Measurements from ENCODE around the gene NCOA3. TPM values are rescaled to one million over a fixed set of nuclear protein-coding genes. Genes with fewer than 3 reads are reported as not detected.

The NCOA3 gene
- polyA plus RNA-seq, 3 donors = 13.5 to 21.8 (median 21.3) TPM

GRCh38 chr20:47568019-47568418 is 66.3 kb downstream of the NCOA3 start:
- Mint-ChIP-seq H3K27ac (peak overlapping the region in 3 of 7 donors; percentile 44 to 78 (median 73)), H3K9me3 (peaks cover 0 to 8% (median 1%) of the 10 kb centered on the region in 7 donors), H3K4me1 (peaks cover 20% of the 10 kb centered on the region), H3K36me3 (peaks cover 18 to 35% of the 10 kb centered on the region in 2 donors), H3K27me3 (ENCODE audit: low read depth in 3 of 3) (no peaks in the 10 kb centered on the region), H3K4me3 (no peak overlapping the region)
- H3K36me3 ChIP-seq (replicated peaks in 1 of 2; ENCODE audit: control insufficient read depth in 1 of 2, insufficient read depth in 2 of 2, low read length in 2 of 2) = peaks cover 0 to 26% of the 10 kb centered on the region in 2 donors
- H3K4me3 ChIP-seq (replicated peaks in 1 of 3; ENCODE audit: low read depth in 2 of 3, low read length in 3 of 3) = no peak overlapping the region
- WGBS (ENCODE audit: insufficient coverage) = no CpG with 5 or more reads among the region's 2 CpGs
- H3K27ac ChIP-seq (ENCODE audit: low read depth in 1 of 2, low read length in 2 of 2) = no peak overlapping the region
- no peaks in the 10 kb centered on the region for H3K9me3 ChIP-seq (replicated peaks in 1 of 2; ENCODE audit: control insufficient read depth in 1 of 2, insufficient read depth in 1 of 2, low read length in 2 of 2)
- no peak overlapping the region for H3K4me2 ChIP-seq (replicated peaks; ENCODE audit: extremely low read depth, low read length, poor library complexity, severe bottlenecking)
- DNase-seq = no peak
- H3K79me2 ChIP-seq (ENCODE audit: insufficient read depth, low read length) = peaks cover 100% of the 10 kb centered on the region
- H3K4me1 ChIP-seq (ENCODE audit: control insufficient read depth in 1 of 2, insufficient read depth in 2 of 2, low read length in 2 of 2) = no peaks in the 10 kb centered on the region
- no peak overlapping the region for H2AFZ ChIP-seq (ENCODE audit: insufficient read depth, low read depth, low read length, poor library complexity, severe bottlenecking)
- H3K27me3 ChIP-seq (ENCODE audit: control insufficient read depth in 2 of 2, insufficient read depth in 2 of 2, low read length in 2 of 2) = no peaks in the 10 kb centered on the region
- intact Hi-C loops (cut with micrococcal nuclease) = no loop called here
- peaks cover 100% of the 10 kb centered on the region for H4K20me1 ChIP-seq (ENCODE audit: insufficient read depth, low read length)
- H3K9ac ChIP-seq (ENCODE audit: insufficient read depth, low read length, poor library complexity, severe bottlenecking) = no peak overlapping the region
- TF ChIP-seq CTCF (IDR thresholded peaks at IDR 0.05) = no peak

GRCh38 chr20:47568837-47569410 is 67.2 kb downstream of the NCOA3 start:
- H3K9me3 ChIP-seq (replicated peaks in 1 of 2; ENCODE audit: control insufficient read depth in 1 of 2, insufficient read depth in 1 of 2, low read length in 2 of 2) = no peaks in the 10 kb centered on the region
- no peak overlapping the region for H3K27ac ChIP-seq (ENCODE audit: low read depth in 1 of 2, low read length in 2 of 2)
- Mint-ChIP-seq H3K4me1 (peaks cover 19% of the 10 kb centered on the region), H3K4me3 (no peak overlapping the region), H3K27me3 (ENCODE audit: low read depth in 3 of 3) (peaks cover 0 to 2% (median 0%) of the 10 kb centered on the region in 3 donors), H3K27ac (peak overlapping the region in 1 of 7 donors; percentile 65), H3K36me3 (peaks cover 18 to 35% of the 10 kb centered on the region in 2 donors), H3K9me3 (peaks cover 0 to 8% (median 1%) of the 10 kb centered on the region in 7 donors)
- no peak for DNase-seq
- intact Hi-C loops (cut with micrococcal nuclease) = no loop called here
- peaks cover 100% of the 10 kb centered on the region for H4K20me1 ChIP-seq (ENCODE audit: insufficient read depth, low read length)
- no peak overlapping the region for H3K9ac ChIP-seq (ENCODE audit: insufficient read depth, low read length, poor library complexity, severe bottlenecking)
- no peak overlapping the region for H2AFZ ChIP-seq (ENCODE audit: insufficient read depth, low read depth, low read length, poor library complexity, severe bottlenecking)
- 100% methylated on average over 2 of the region's 6 CpGs for WGBS (ENCODE audit: insufficient coverage)
- no peak for TF ChIP-seq CTCF (IDR thresholded peaks at IDR 0.05)
- H3K27me3 ChIP-seq (ENCODE audit: control insufficient read depth in 2 of 2, insufficient read depth in 2 of 2, low read length in 2 of 2) = no peaks in the 10 kb centered on the region
- H3K4me2 ChIP-seq (replicated peaks; ENCODE audit: extremely low read depth, low read length, poor library complexity, severe bottlenecking) = no peak overlapping the region
- peaks cover 100% of the 10 kb centered on the region for H3K79me2 ChIP-seq (ENCODE audit: insufficient read depth, low read length)
- H3K4me3 ChIP-seq (replicated peaks in 1 of 3; ENCODE audit: low read depth in 2 of 3, low read length in 3 of 3) = no peak overlapping the region
- H3K36me3 ChIP-seq (replicated peaks in 1 of 2; ENCODE audit: control insufficient read depth in 1 of 2, insufficient read depth in 2 of 2, low read length in 2 of 2) = peaks cover 0 to 26% of the 10 kb centered on the region in 2 donors
- no peaks in the 10 kb centered on the region for H3K4me1 ChIP-seq (ENCODE audit: control insufficient read depth in 1 of 2, insufficient read depth in 2 of 2, low read length in 2 of 2)

All from CD14-positive monocyte (primary cell).